SU-DHL-6 (cell line): ENCODE data around the gene NR1D1.

Experiments
- H2AFZ ChIP-seq: fragments of 200-600 bp; sonication (generic); 2 replicates; pipeline ENCODE4 v1.6.1; 2014; ENCODE audit warnings: low read depth, mild to moderate bottlenecking, moderate library complexity, mixed read lengths, antibody characterized with exemption, low read length; ENCODE audit not compliant: severe bottlenecking
- H3F3A ChIP-seq: fragments of 200-600 bp; shearing (Covaris generic); 2 replicates; pipeline ENCODE4 v1.6.0; 2016; ENCODE audit warnings: antibody characterized with exemption, mild to moderate bottlenecking; ENCODE audit not compliant: insufficient read depth
- H3K27ac ChIP-seq: fragments of 200-600 bp; sonication (generic); 2 replicates; pipeline ENCODE4 v1.5.1; 2016; ENCODE audit warnings: low read depth, mild to moderate bottlenecking, low read length, moderate library complexity, mixed read lengths
- H3K27me3 ChIP-seq: fragments of 200-600 bp; sonication (generic), shearing (Covaris generic); 2 replicates; pipeline ENCODE4 v1.6.0; 2014; ENCODE audit warnings: mild to moderate bottlenecking, low read length
- H3K36me3 ChIP-seq: fragments of 200-600 bp; sonication (generic); 2 replicates; pipeline ENCODE4 v1.6.1; 2014; ENCODE audit warnings: mild to moderate bottlenecking, low read length, mixed read lengths
- H3K4me2 ChIP-seq: fragments of 300-600, 200-600 bp; shearing (Covaris generic), sonication (generic); 2 replicates; pipeline ENCODE4 v1.6.0; 2014; ENCODE audit warnings: low read length, low read depth, mild to moderate bottlenecking; ENCODE audit not compliant: poor library complexity, severe bottlenecking
- H3K4me3 ChIP-seq: fragments of 200-600 bp; sonication (generic); 2 replicates; pipeline ENCODE4 v1.5.1; 2014; ENCODE audit warnings: antibody characterized with exemption, low read length, mild to moderate bottlenecking, mixed read lengths; ENCODE audit not compliant: insufficient read depth, poor library complexity, severe bottlenecking
- H3K79me2 ChIP-seq: fragments of 200-600 bp; sonication (generic); 2 replicates; pipeline ENCODE4 v1.6.1; 2014; ENCODE audit warnings: mild to moderate bottlenecking, low read length, moderate library complexity; ENCODE audit not compliant: insufficient read depth
- H3K9ac ChIP-seq: fragments of 200-600 bp; sonication (generic); 2 replicates; pipeline ENCODE4 v1.7.0; 2014; ENCODE audit warnings: mild to moderate bottlenecking, low read length
- H3K9me2 ChIP-seq: fragments of 200-600 bp; sonication (generic); replicated peaks from 2 replicates; pipeline ENCODE4 v1.6.1; 2014; ENCODE audit warnings: low read length; ENCODE audit not compliant: insufficient read depth
- H3K9me3 ChIP-seq: fragments of 200-600 bp; sonication (generic); 2 replicates; pipeline ENCODE4 v1.6.1; 2014; ENCODE audit warnings: low read length, mixed read lengths; ENCODE audit not compliant: insufficient read depth
- H4K20me1 ChIP-seq: fragments of 200-600 bp; sonication (generic); 2 replicates; pipeline ENCODE4 v1.6.1; 2014; ENCODE audit warnings: low read depth, mild to moderate bottlenecking, antibody characterized with exemption, low read length, moderate library complexity, mixed read lengths
- CTCF ChIP-seq: fragments of 200-600 bp; sonication (generic); IDR thresholded peaks from one replicate; pipeline ENCODE4 v1.5.1; 2017; ENCODE audit warnings: antibody characterized with exemption, mild to moderate bottlenecking, low read length, moderate library complexity; ENCODE audit not compliant: insufficient read depth, poor library complexity, severe bottlenecking
- EZH2phosphoT487 ChIP-seq: fragments of 200-600 bp; sonication (generic), shearing (Covaris generic); conservative IDR thresholded peaks from 2 replicates; pipeline ENCODE4 v1.6.1; 2018; ENCODE audit warnings: mild to moderate bottlenecking, antibody characterized with exemption, low read length, moderate library complexity, mixed read lengths

The NR1D1 gene

DNA sequence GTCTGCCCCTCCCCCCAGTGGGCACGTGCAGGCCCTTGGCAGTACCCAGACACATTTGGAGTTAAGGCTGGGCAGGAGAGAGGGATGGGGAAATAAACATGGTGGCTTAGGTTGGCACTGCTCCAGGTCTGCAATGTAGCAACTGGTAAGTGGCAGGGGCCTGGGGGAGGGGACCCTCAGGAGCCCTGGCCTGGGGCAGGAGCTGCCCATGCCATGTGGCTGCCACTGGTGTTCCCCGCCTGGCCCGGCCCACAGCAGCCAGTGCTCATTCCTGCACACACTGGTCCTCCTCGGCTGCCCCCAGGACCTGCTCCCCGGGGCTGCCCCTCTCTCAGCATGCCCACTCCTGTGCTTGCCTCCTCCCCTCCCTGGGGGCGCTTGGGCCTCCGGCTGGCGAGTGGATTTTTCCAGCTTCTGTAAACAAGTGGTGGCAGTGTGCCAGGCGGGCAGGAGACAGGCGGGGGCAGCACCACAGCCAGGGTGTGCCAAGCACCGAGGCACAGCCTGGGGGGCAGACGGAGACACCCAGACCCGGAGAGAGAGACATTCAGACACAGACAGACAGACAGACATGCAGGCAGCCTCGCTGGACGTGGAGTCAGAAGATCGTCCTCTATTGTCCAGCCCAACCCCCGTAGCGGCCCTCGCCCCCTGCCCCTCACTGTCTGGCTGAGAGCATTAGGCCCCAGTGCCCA, 28.2 kb downstream of the NR1D1 start:
- H3K9me2 ChIP-seq = no peaks in the 10 kb centered on the region
- H3K9me3 ChIP-seq = no peaks in the 10 kb centered on the region
- no peak overlapping the region for H3K9ac ChIP-seq
- no peaks in the 10 kb centered on the region for H3K27me3 ChIP-seq
- no peaks in the 10 kb centered on the region for H3K36me3 ChIP-seq
- H3K4me2 ChIP-seq = no peak overlapping the region
- no peak overlapping the region for H2AFZ ChIP-seq
- H4K20me1 ChIP-seq = no peaks in the 10 kb centered on the region
- no peaks in the 10 kb centered on the region for H3K79me2 ChIP-seq
- TF ChIP-seq EZH2phosphoT487 = no peak
- no peaks in the 10 kb centered on the region for H3F3A ChIP-seq
- H3K27ac ChIP-seq = no peak overlapping the region
- H3K4me3 ChIP-seq = no peak overlapping the region

- no peaks in the 10 kb centered on the region for H3K79me2 ChIP-seq
- H3K36me3 ChIP-seq = no peaks in the 10 kb centered on the region
- no peaks in the 10 kb centered on the region for H3K9me3 ChIP-seq
- no peaks in the 10 kb centered on the region for H3K27me3 ChIP-seq
- no peak overlapping the region for H3K4me3 ChIP-seq
- no peak overlapping the region for H3K9ac ChIP-seq
- H3K27ac ChIP-seq = no peak overlapping the region
- TF ChIP-seq CTCF (no peak), EZH2phosphoT487 (no peak)
- no peaks in the 10 kb centered on the region for H3K9me2 ChIP-seq
- H2AFZ ChIP-seq = no peak overlapping the region
- H4K20me1 ChIP-seq = no peaks in the 10 kb centered on the region
- H3F3A ChIP-seq = no peaks in the 10 kb centered on the region
- H3K4me2 ChIP-seq = no peak overlapping the region
Observed at GRCh38 chr17:40071313-40072039, 28.9 kb downstream of the NR1D1 start.

- H3K9me2 ChIP-seq = no peaks in the 10 kb centered on the region
- H3K27me3 ChIP-seq = no peaks in the 10 kb centered on the region
- no peaks in the 10 kb centered on the region for H3K9me3 ChIP-seq
- no peaks in the 10 kb centered on the region for H3K79me2 ChIP-seq
- no peaks in the 10 kb centered on the region for H3K36me3 ChIP-seq
- H4K20me1 ChIP-seq = no peaks in the 10 kb centered on the region
- no peak overlapping the region for H3K4me3 ChIP-seq
- H3K9ac ChIP-seq = no peak overlapping the region
- no peak overlapping the region for H3K4me2 ChIP-seq
- no peaks in the 10 kb centered on the region for H3F3A ChIP-seq
- TF ChIP-seq CTCF = no peak
- no peak for TF ChIP-seq EZH2phosphoT487
- no peak overlapping the region for H3K27ac ChIP-seq
- no peak overlapping the region for H2AFZ ChIP-seq
Observed at GRCh38 chr17:40070709-40071312, 29.6 kb downstream of the NR1D1 start.
